ENCODE data around the gene IRGQ. TPM values are rescaled to one million over a fixed set of nuclear protein-coding genes. Genes with fewer than 3 reads are reported as not detected.
A peak's percentile ranks its signal among the peaks of the same experiment; 100 is the strongest.

Gene IRGQ
- total RNA-seq, 6 donors from 2014 or later = 17.2 to 25.1 (median 23.2) TPM

- 95% methylated on average over 2 of the region's 2 CpGs for WGBS, 2 donors
- Histone ChIP-seq H3K27ac (no peak overlapping the region), H3K4me3 (no peak overlapping the region), H3K36me3 (peaks cover 0 to 12% (median 0%) of the 10 kb centered on the region in 4 donors), H3K4me1 (peaks cover 0 to 13% (median 9%) of the 10 kb centered on the region in 4 donors), H3K27me3 (no peaks in the 10 kb centered on the region), H3K9me3 (no peaks in the 10 kb centered on the region)
- no peak for DNase-seq
- TF ChIP-seq POLR2A (IDR thresholded peaks at IDR 0.05) (no peak), EP300 (IDR thresholded peaks at IDR 0.05) (no peak), POLR2AphosphoS5 (IDR thresholded peaks at IDR 0.05) (no peak), CTCF (IDR thresholded peaks at IDR 0.05) (no peak)
- no peak for ATAC-seq (ENCODE audit: low FRiP score in 2 of 2)
Observed at GRCh38 chr19:43582495-43582894, 13.4 kb downstream of the IRGQ start.

GRCh38 chr19:43581467-43581866, 14.5 kb downstream of the IRGQ start:
- TF ChIP-seq POLR2AphosphoS5 (IDR thresholded peaks at IDR 0.05) (no peak), POLR2A (IDR thresholded peaks at IDR 0.05) (no peak), CTCF (IDR thresholded peaks at IDR 0.05) (no peak), EP300 (IDR thresholded peaks at IDR 0.05) (no peak)
- H3K27me3 ChIP-seq = no peaks in the 10 kb centered on the region
- no peak for DNase-seq
- ATAC-seq (ENCODE audit: low FRiP score in 2 of 2) = no peak
- no peaks in the 10 kb centered on the region for H3K9me3 ChIP-seq
- peaks cover 2 to 13% (median 9%) of the 10 kb centered on the region in 4 donors for H3K4me1 ChIP-seq
- peak overlapping the region in 2 of 4 donors; percentile 76 to 79 for H3K27ac ChIP-seq
- H3K4me3 ChIP-seq = peak overlapping the region in 2 of 4 donors; percentile 53
- H3K36me3 ChIP-seq = peaks cover 0 to 10% (median 0%) of the 10 kb centered on the region in 4 donors
- 65 to 71% methylated on average over 7 of the region's 7 CpGs for WGBS, 2 donors

GRCh38 chr19:43578787-43579186, 17.1 kb downstream of the IRGQ start:
- 90 to 91% methylated on average over 3 of the region's 3 CpGs for WGBS, 2 donors
- DNase-seq = no peak

GRCh38 chr19:43575955-43576878, 19.7 kb downstream of the IRGQ start:
- Histone ChIP-seq H3K27ac (peak overlapping the region in 3 of 4 donors; percentile 40 to 90 (median 88)), H3K4me3 (peak overlapping the region in 3 of 4 donors; percentile 80 to 88 (median 84)), H3K9me3 (no peaks in the 10 kb centered on the region), H3K36me3 (peaks cover 0 to 12% (median 2%) of the 10 kb centered on the region in 4 donors), H3K27me3 (no peaks in the 10 kb centered on the region), H3K4me1 (peaks cover 12 to 33% (median 27%) of the 10 kb centered on the region in 4 donors)
- DNase-seq (no peak), ATAC-seq (ENCODE audit: low FRiP score in 2 of 2) (no peak)
- WGBS, 2 donors = 74 to 80% methylated on average over 37 of the region's 37 CpGs
- no peak for TF ChIP-seq CTCF (IDR thresholded peaks at IDR 0.05)
- TF ChIP-seq POLR2A (IDR thresholded peaks at IDR 0.05) = no peak
- no peak for TF ChIP-seq POLR2AphosphoS5 (IDR thresholded peaks at IDR 0.05)
- no peak for TF ChIP-seq EP300 (IDR thresholded peaks at IDR 0.05)

More at GRCh38 chr19:43578787-43579186, 17.1 kb downstream of the IRGQ start:
- Histone ChIP-seq H3K4me1 (peaks cover 16 to 26% (median 22%) of the 10 kb centered on the region in 4 donors), H3K27ac (no peak overlapping the region), H3K4me3 (no peak overlapping the region), H3K27me3 (no peaks in the 10 kb centered on the region), H3K36me3 (no peaks in the 10 kb centered on the region), H3K9me3 (no peaks in the 10 kb centered on the region)
- no peak for ATAC-seq (ENCODE audit: low FRiP score in 2 of 2)
- TF ChIP-seq POLR2AphosphoS5 (IDR thresholded peaks at IDR 0.05) = no peak
- TF ChIP-seq CTCF (IDR thresholded peaks at IDR 0.05) = no peak
- TF ChIP-seq EP300 (IDR thresholded peaks at IDR 0.05) = no peak
- TF ChIP-seq POLR2A (IDR thresholded peaks at IDR 0.05) = no peak
